OCI-LY1 (cell line): ENCODE data around the gene MEGF6.

Experiments
- EZH2 ChIP-seq: fragments of 200-600 bp; sonication (generic), shearing (Covaris generic); IDR thresholded peaks from 2 replicates; pipeline ENCODE4 v1.8.0; 2017; ENCODE audit warnings: borderline replicate concordance, mixed run types, mild to moderate bottlenecking, antibody characterized with exemption, low read length, moderate library complexity, mixed read lengths
- TF ChIP-seq, protein P1 (sequence below): fragments of 200-600 bp; sonication (generic), shearing (Covaris generic); IDR thresholded peaks from 2 replicates; pipeline ENCODE4 v1.5.1; 2017; ENCODE audit warnings: mild to moderate bottlenecking, antibody characterized with exemption, low read length, moderate library complexity, mixed read lengths

DNA sequence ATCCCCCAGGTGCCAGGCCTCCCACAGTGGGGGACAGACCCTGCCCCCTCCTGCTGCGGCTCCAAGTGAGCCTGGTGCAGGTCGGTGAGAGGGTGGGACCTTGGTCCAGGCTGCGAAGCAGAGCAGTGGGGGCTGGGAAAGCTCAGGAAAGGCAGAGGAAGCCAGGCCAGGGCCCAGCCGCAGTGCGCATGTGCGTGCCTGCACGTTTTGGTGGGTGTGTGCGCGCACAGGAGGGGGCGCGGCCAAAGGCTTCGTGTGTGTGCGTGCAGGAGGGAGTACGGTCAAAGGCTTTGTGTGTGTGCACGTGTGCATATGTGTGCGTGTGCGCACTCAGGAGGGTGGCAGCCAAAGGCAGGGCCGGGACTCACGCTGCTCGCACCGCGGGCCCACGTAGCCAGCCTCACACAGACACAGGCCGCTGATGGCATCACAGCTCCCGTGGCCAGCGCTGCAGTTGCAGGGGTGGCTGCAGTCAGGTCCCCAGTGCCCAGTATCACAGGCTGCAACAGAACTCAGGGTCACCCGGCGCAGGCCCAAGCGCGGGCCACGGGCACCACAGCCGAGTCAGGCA is 111.0 kb downstream of the MEGF6 start:
- TF ChIP-seq, protein P1, sequence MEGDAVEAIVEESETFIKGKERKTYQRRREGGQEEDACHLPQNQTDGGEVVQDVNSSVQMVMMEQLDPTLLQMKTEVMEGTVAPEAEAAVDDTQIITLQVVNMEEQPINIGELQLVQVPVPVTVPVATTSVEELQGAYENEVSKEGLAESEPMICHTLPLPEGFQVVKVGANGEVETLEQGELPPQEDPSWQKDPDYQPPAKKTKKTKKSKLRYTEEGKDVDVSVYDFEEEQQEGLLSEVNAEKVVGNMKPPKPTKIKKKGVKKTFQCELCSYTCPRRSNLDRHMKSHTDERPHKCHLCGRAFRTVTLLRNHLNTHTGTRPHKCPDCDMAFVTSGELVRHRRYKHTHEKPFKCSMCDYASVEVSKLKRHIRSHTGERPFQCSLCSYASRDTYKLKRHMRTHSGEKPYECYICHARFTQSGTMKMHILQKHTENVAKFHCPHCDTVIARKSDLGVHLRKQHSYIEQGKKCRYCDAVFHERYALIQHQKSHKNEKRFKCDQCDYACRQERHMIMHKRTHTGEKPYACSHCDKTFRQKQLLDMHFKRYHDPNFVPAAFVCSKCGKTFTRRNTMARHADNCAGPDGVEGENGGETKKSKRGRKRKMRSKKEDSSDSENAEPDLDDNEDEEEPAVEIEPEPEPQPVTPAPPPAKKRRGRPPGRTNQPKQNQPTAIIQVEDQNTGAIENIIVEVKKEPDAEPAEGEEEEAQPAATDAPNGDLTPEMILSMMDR: no peak
- no peak for TF ChIP-seq EZH2
